Erythroblast (primary cell): Measurements from ENCODE around the gene FCMR.

Experiments used
- GATA1 ChIP-seq: IDR thresholded peaks from 2 replicates; pipeline ENCODE4 v1.6.1; 2011; ENCODE audit warnings: low read depth, mild to moderate bottlenecking, control low read depth, low read length, moderate library complexity
- POLR2A ChIP-seq: IDR thresholded peaks from 2 replicates; pipeline ENCODE4 v1.6.1; 2011; ENCODE audit warnings: mild to moderate bottlenecking, low read length

DNA sequence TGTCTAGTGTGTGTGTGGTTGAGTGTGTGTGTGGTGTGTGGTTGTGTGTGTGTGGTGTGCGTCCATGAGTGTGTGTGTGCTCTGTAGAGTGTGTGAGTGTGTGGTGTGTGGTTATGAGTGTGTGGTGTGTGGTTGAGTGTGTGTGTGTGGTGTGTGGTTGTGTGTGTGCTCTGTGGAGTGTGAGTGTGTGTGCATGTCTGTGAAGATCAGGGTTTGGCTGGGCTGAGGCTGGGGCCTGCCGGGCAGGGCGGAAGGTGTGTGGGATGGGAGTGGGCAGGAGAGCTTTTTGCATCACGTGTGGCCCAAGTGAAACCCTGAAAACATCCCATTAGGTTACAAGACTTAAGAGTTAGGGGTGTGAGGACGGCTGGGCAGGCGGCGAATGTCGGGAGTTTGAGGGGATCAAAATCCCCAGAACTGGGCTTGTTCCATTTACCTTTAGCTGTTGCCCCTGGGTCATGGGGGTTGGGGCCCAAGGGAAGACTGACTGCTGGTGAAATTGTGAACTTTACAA lies 2.9 kb upstream of the FCMR start:
- TF ChIP-seq POLR2A, result no peak
- no peak for TF ChIP-seq GATA1
